Mesendoderm (in vitro differentiated cells): Measurements from ENCODE around the gene PTPRM.

Source experiments
- DNase-seq: peaks from one replicate; pipeline ENCODE4 v3.0.0; 2013
- H2AK5ac ChIP-seq: 2 replicates; pipeline ENCODE4 v1.6.1; 2013; ENCODE audit warnings: low read length, inconsistent platforms
- H2BK120ac ChIP-seq: 2 replicates; pipeline ENCODE4 v1.6.1; 2013; ENCODE audit warnings: low read depth, mild to moderate bottlenecking, low read length, moderate library complexity, mixed read lengths
- H2BK15ac ChIP-seq: replicated peaks from 2 replicates; pipeline ENCODE4 v1.6.1; 2013; ENCODE audit warnings: low read depth, mild to moderate bottlenecking, moderate library complexity
- H2BK5ac ChIP-seq: 2 replicates; pipeline ENCODE4 v1.6.1; 2013; ENCODE audit warnings: low read length, inconsistent platforms
- H3K18ac ChIP-seq: 2 replicates; pipeline ENCODE4 v1.6.1; 2013; ENCODE audit warnings: mild to moderate bottlenecking, low read length, mixed read lengths
- H3K23ac ChIP-seq: one replicate; pipeline ENCODE4 v1.6.1; 2013; ENCODE audit warnings: low read length
- H3K27ac ChIP-seq: 2 replicates; pipeline ENCODE4 v1.5.1; 2013; ENCODE audit warnings: low read depth, mild to moderate bottlenecking, inconsistent platforms, low read length, moderate library complexity
- H3K27me3 ChIP-seq: 2 replicates; pipeline ENCODE4 v1.6.1; 2013; ENCODE audit warnings: low read length, control low read depth, mild to moderate bottlenecking, inconsistent platforms; ENCODE audit not compliant: insufficient read depth, poor library complexity
- H3K36me3 ChIP-seq: 2 replicates; pipeline ENCODE4 v1.6.1; 2013; ENCODE audit warnings: low read length, inconsistent platforms; ENCODE audit not compliant: control insufficient read depth, insufficient read depth
- H3K4ac ChIP-seq: one replicate; pipeline ENCODE4 v1.6.1; 2013; ENCODE audit warnings: low read depth, mild to moderate bottlenecking, low read length, moderate library complexity
- H3K4me1 ChIP-seq: 2 replicates; pipeline ENCODE4 v1.6.1; 2013; ENCODE audit warnings: low read depth, low read length, inconsistent platforms; ENCODE audit not compliant: control insufficient read depth
- H3K4me2 ChIP-seq: 2 replicates; pipeline ENCODE4 v1.6.1; 2013; ENCODE audit warnings: low read length
- H3K4me3 ChIP-seq: 2 replicates; pipeline ENCODE4 v1.5.1; 2013; ENCODE audit warnings: mild to moderate bottlenecking, low read length
- H3K56ac ChIP-seq: one replicate; pipeline ENCODE4 v1.6.1; 2013; ENCODE audit warnings: low read length
- H3K79me1 ChIP-seq: 2 replicates; pipeline ENCODE4 v1.6.1; 2013; ENCODE audit warnings: low read length, inconsistent platforms
- H3K79me2 ChIP-seq: 2 replicates; pipeline ENCODE4 v1.6.1; 2013; ENCODE audit warnings: mild to moderate bottlenecking, low read length; ENCODE audit not compliant: control insufficient read depth, insufficient read depth
- H3K9ac ChIP-seq: 2 replicates; pipeline ENCODE4 v1.6.1; 2013; ENCODE audit warnings: low read length, inconsistent platforms
- H4K5ac ChIP-seq: one replicate; pipeline ENCODE4 v1.6.1; 2013; ENCODE audit warnings: low read length
- H4K8ac ChIP-seq: one replicate; pipeline ENCODE4 v1.6.1; 2013; ENCODE audit warnings: low read depth, mild to moderate bottlenecking, control low read depth, low read length, moderate library complexity
- WGBS: extraction: QIAGEN DNeasy Blood & Tissue Kit; methylation state at CpG from one replicate; pipeline ENCODE4 v1.1.7; 2013; ENCODE audit warnings: low lambda C conversion rate, missing lambda C conversion rate; ENCODE audit not compliant: insufficient coverage; ENCODE audit errors: extremely low coverage; 5-methylcytosine and 5-hydroxymethylcytosine counted together

Gene PTPRM

DNA sequence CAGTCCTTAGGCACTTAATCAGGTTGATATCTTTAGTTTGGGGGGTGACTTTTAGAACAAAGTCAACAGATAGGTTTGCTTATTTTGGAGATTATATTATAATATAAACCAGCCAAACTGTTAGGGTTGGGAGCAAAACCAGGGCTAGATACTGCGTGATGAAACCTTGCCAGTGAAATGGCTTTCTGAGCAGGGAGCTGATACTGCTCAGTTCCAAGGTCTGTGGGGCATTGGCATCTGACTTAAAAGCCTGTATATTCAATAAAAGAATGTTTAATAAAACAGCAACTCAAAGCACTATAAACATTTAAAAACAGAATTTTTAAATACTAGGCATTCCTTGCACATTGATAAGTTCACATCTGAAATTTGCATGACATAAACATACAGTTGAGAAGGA, 19.3 kb downstream of the PTPRM start:
- no CpG with 5 or more reads among the region's 1 CpG for WGBS

GRCh38 chr18:7590826-7591560, 23.9 kb downstream of the PTPRM start:
- no peaks in the 10 kb centered on the region for H3K36me3 ChIP-seq
- H3K4me3 ChIP-seq: no peak overlapping the region
- H2BK15ac ChIP-seq: no peak overlapping the region
- H3K4ac ChIP-seq: no peak overlapping the region
- DNase-seq: no peak
- H3K79me2 ChIP-seq: peaks cover 4% of the 10 kb centered on the region
- H3K27ac ChIP-seq: no peak overlapping the region
- no peak overlapping the region for H2BK120ac ChIP-seq
- no peak overlapping the region for H2AK5ac ChIP-seq
- peaks cover 19% of the 10 kb centered on the region for H3K79me1 ChIP-seq
- WGBS: no CpG with 5 or more reads among the region's 1 CpG
- no peak overlapping the region for H3K4me2 ChIP-seq
- H3K56ac ChIP-seq: no peak overlapping the region
- peak overlapping the region; percentile 75 for H3K18ac ChIP-seq
- H3K9ac ChIP-seq: no peak overlapping the region
- no peak overlapping the region for H3K23ac ChIP-seq
- H3K27me3 ChIP-seq: no peaks in the 10 kb centered on the region
- H3K4me1 ChIP-seq: peaks cover 14% of the 10 kb centered on the region
- H2BK5ac ChIP-seq: no peak overlapping the region
- H4K8ac ChIP-seq: no peak overlapping the region
- H4K5ac ChIP-seq: no peak overlapping the region

More for the DNA sequence above, 19.3 kb downstream of the PTPRM start:
- no peak overlapping the region for H3K4me2 ChIP-seq
- no peak overlapping the region for H3K9ac ChIP-seq
- no peak overlapping the region for H3K4ac ChIP-seq
- peaks cover 13% of the 10 kb centered on the region for H3K79me1 ChIP-seq
- H3K27me3 ChIP-seq: no peaks in the 10 kb centered on the region
- H3K18ac ChIP-seq: no peak overlapping the region
- DNase-seq: no peak
- H3K23ac ChIP-seq: no peak overlapping the region
- no peaks in the 10 kb centered on the region for H3K4me1 ChIP-seq
- H2BK5ac ChIP-seq: no peak overlapping the region
- H4K5ac ChIP-seq: no peak overlapping the region
- H2AK5ac ChIP-seq: no peak overlapping the region
- H3K56ac ChIP-seq: no peak overlapping the region
- H3K27ac ChIP-seq: no peak overlapping the region
- no peaks in the 10 kb centered on the region for H3K36me3 ChIP-seq
- H2BK120ac ChIP-seq: no peak overlapping the region
- no peak overlapping the region for H3K4me3 ChIP-seq
- no peak overlapping the region for H4K8ac ChIP-seq
- H3K79me2 ChIP-seq: peaks cover 9% of the 10 kb centered on the region
- H2BK15ac ChIP-seq: no peak overlapping the region

DNA sequence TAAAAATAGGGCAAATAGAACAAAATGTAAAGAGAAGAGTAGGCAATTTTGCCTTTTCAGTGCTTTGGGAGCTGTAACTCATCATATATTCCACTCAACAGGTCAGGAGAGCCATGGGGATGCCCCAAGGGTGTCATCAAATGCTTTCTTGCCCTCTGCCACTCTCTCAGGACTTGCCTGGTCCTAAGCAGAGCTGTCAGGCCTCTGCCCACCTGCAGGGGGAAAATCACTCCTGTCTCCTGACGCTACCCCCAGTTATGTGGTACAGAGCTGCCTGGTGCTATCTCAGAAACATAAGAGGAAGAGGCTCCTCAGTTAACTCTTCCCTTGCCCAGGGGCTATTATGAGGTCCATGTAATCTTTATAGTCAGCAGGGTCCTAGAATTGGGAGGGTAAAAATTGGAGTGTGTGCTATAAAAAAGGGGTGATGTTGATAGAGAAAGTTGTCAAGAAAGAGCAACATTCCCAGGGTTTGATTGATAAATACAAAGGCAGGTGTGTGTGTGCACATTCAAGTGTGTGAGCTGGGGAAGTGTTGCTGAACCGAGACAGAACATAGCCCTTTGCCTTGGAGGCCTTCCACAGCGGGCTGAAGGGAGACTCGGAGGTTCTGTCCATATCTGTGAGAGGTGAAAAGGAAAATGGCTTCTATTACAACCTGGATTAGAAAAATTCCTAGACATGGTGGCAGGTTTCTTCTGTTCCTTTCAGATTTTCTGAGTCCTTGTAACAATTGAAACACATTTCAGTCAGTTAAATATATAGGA, 25.4 kb downstream of the PTPRM start:
- Histone ChIP-seq H2BK120ac (no peak overlapping the region), H3K36me3 (no peaks in the 10 kb centered on the region), H3K27ac (no peak overlapping the region), H3K4ac (no peak overlapping the region), H2AK5ac (no peak overlapping the region), H3K18ac (no peak overlapping the region), H2BK5ac (no peak overlapping the region), H4K5ac (no peak overlapping the region), H3K79me1 (peaks cover 25% of the 10 kb centered on the region), H2BK15ac (no peak overlapping the region), H3K23ac (no peak overlapping the region), H3K56ac (peak overlapping the region; percentile 66), H3K9ac (no peak overlapping the region), H3K79me2 (peaks cover 9% of the 10 kb centered on the region), H3K4me1 (peaks cover 14% of the 10 kb centered on the region), H3K4me3 (no peak overlapping the region), H3K4me2 (no peak overlapping the region), H4K8ac (no peak overlapping the region), H3K27me3 (no peaks in the 10 kb centered on the region)
- no CpG with 5 or more reads among the region's 4 CpGs for WGBS
- peak; percentile 74 for DNase-seq

- H2AK5ac ChIP-seq: no peak overlapping the region
Observed at GRCh38 chr18:7593218-7593819, 26.2 kb downstream of the PTPRM start.

DNA sequence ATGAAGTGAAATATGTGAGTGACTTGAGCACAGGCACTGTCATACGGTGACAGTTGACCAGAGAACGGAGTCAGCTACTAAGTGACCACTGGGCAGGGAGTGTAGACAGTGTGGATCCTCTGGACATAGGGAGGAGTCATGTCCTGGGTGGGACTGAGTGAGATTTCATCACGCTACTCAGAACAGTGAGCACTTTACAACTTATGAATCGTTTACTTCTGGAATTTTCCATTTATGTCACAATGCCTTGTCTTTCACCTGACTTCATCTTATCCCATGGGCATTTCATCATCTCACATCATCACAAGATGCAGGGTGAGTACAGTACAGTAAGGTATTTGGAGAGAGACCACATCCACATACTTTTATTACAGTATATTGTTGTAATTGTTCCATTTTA, 29.0 kb downstream of the PTPRM start:
- no peak overlapping the region for H2BK5ac ChIP-seq
- H3K79me2 ChIP-seq: peaks cover 11% of the 10 kb centered on the region
- H2AK5ac ChIP-seq: no peak overlapping the region
- no peak overlapping the region for H3K27ac ChIP-seq
- H4K5ac ChIP-seq: no peak overlapping the region
- H4K8ac ChIP-seq: no peak overlapping the region
- H3K23ac ChIP-seq: no peak overlapping the region
- H3K4ac ChIP-seq: no peak overlapping the region
- peaks cover 19% of the 10 kb centered on the region for H3K4me1 ChIP-seq
- no peak overlapping the region for H3K56ac ChIP-seq
- H3K36me3 ChIP-seq: no peaks in the 10 kb centered on the region
- H2BK15ac ChIP-seq: no peak overlapping the region
- H3K18ac ChIP-seq: no peak overlapping the region
- H2BK120ac ChIP-seq: no peak overlapping the region
- H3K79me1 ChIP-seq: peaks cover 34% of the 10 kb centered on the region
- H3K9ac ChIP-seq: no peak overlapping the region
- WGBS: no CpG with 5 or more reads among the region's 4 CpGs
- H3K4me3 ChIP-seq: no peak overlapping the region
- H3K27me3 ChIP-seq: no peaks in the 10 kb centered on the region
- DNase-seq: no peak
- H3K4me2 ChIP-seq: no peak overlapping the region

More at GRCh38 chr18:7593218-7593819, 26.2 kb downstream of the PTPRM start:
- H3K4ac ChIP-seq: no peak overlapping the region
- H3K23ac ChIP-seq: no peak overlapping the region
- H2BK5ac ChIP-seq: no peak overlapping the region
- H3K4me2 ChIP-seq: no peak overlapping the region
- no peak overlapping the region for H3K56ac ChIP-seq
- no peak overlapping the region for H4K5ac ChIP-seq
- H3K4me3 ChIP-seq: no peak overlapping the region
- H2BK120ac ChIP-seq: peak overlapping the region; percentile 21
- peaks cover 26% of the 10 kb centered on the region for H3K79me1 ChIP-seq
- H3K36me3 ChIP-seq: no peaks in the 10 kb centered on the region
- no peaks in the 10 kb centered on the region for H3K27me3 ChIP-seq
- peaks cover 9% of the 10 kb centered on the region for H3K79me2 ChIP-seq
- WGBS: no CpG with 5 or more reads among the region's 5 CpGs
- H3K9ac ChIP-seq: no peak overlapping the region
- peaks cover 14% of the 10 kb centered on the region for H3K4me1 ChIP-seq
- H3K18ac ChIP-seq: no peak overlapping the region
- DNase-seq: no peak
- H2BK15ac ChIP-seq: no peak overlapping the region
- H3K27ac ChIP-seq: no peak overlapping the region
- no peak overlapping the region for H4K8ac ChIP-seq
